Mucosa of stomach (tissue), 1 donor: ENCODE results near the gene ACAP2.
"Not testable (repeated sequence)": the region's sequence is repeated elsewhere in the genome, so short reads cannot be mapped to it uniquely, and the experiment has no call there.

Experiments
- H3K27me3 ChIP-seq: one replicate; pipeline ENCODE4 v1.7.0; 2013; ENCODE audit warnings: mild to moderate bottlenecking, low read length; ENCODE audit not compliant: control insufficient read depth, insufficient read depth
- H3K36me3 ChIP-seq: one replicate; pipeline ENCODE4 v1.7.0; 2013; ENCODE audit warnings: low read length; ENCODE audit not compliant: control insufficient read depth, insufficient read depth
- H3K4me1 ChIP-seq: one replicate; pipeline ENCODE4 v1.7.0; 2013; ENCODE audit warnings: mild to moderate bottlenecking, low read length; ENCODE audit not compliant: control insufficient read depth, insufficient read depth
- H3K4me3 ChIP-seq: one replicate; pipeline ENCODE4 v1.7.0; 2013; ENCODE audit warnings: low read length
- H3K9ac ChIP-seq: one replicate; pipeline ENCODE4 v1.7.0; 2013; ENCODE audit warnings: mild to moderate bottlenecking, low read length, moderate library complexity
- H3K9me3 ChIP-seq: one replicate; pipeline ENCODE4 v1.7.0; 2013; ENCODE audit warnings: mild to moderate bottlenecking, low read length, moderate library complexity; ENCODE audit not compliant: control insufficient read depth
- donor health status: Pancreatic carcinoma.

Gene ACAP2

DNA sequence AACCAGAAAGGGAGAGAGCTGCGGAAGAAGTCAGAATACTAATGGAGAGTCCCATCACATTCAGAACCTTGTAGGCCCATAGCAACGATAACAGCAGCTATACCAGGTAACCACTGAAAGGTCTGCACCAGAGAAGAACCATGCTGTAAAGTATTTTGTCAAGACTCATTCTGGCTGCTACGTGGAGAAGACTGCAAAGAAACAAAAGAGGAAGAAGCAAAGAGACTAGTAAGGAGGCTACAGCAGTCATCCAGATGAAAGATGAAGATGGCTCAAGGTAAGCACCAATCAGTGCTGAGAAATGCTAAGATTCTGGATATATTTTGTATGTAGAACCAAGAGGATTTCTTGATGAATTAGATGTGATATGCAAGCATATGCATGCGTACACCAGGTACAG, 39.6 kb downstream of the ACAP2 start:
- Histone ChIP-seq H3K9me3 (no peaks in the 10 kb centered on the region), H3K9ac (no peak overlapping the region), H3K4me1 (peaks cover 8% of the 10 kb centered on the region), H3K27me3 (no peaks in the 10 kb centered on the region), H3K36me3 (no peaks in the 10 kb centered on the region), H3K4me3 (no peak overlapping the region)

DNA sequence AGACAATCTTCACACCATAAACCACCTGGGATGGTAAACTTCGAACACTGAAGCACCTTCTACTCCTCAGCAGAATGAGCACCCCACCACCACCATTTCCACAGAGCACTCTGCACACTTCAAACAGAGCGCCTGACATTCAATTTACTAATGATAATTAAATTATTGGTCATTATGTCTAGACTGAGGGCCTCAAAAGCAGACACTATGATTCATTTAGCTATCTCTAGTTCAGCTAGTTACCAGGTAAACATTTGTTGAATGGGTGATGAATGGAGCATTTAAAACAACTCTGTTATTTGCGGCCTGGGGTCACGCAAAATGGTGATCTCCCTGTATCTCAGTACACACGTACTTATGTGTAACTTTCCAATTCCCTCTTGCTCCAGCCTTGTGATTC, 40.9 kb downstream of the ACAP2 start:
- Histone ChIP-seq H3K4me3 (no peak overlapping the region), H3K36me3 (no peaks in the 10 kb centered on the region), H3K9ac (no peak overlapping the region), H3K4me1 (peaks cover 16% of the 10 kb centered on the region), H3K9me3 (no peaks in the 10 kb centered on the region), H3K27me3 (no peaks in the 10 kb centered on the region)

DNA sequence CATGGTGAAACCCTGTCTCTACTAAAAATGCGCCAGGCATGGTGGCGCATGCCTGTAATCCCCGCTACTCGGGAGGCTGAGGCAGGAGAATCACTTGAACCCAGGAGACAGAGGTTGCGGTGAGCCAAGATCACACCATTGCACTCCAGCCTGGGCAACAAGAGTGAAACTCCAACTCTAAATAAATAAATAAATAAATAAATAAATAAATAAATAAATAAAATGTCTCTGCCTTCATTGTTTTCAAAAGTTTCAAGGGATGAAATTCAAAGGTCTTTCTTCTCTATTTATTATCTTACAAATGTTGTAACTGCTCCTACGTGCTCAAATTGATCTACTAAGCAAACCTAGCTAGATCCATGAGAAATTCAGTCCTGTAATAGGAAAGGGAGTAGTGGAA, 44.4 kb downstream of the ACAP2 start:
- not testable (repeated sequence) for H3K36me3 ChIP-seq, H3K9me3 ChIP-seq, H3K4me3 ChIP-seq, H3K9ac ChIP-seq, H3K27me3 ChIP-seq
- H3K4me1 ChIP-seq, result peaks cover 16% of the 10 kb centered on the region

DNA sequence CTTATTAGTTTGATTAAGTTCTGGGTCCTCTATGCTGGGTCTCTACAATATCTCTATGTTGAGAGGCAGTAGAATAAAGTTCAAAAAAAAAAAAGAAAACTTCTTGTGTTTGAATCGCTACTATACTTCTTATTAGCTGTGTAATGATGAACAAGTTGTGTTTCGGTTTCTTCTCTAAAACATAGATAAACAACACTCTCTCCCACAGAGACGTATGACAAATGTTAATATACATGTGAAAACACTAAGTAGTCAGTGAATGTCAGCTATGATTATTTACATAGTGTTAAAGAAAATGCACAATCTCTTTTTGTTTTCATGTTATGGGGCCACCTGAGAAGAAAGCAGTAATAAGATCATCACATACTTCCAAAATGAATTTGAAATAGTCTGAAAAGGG, 45.3 kb downstream of the ACAP2 start:
- no peaks in the 10 kb centered on the region for H3K36me3 ChIP-seq
- no peaks in the 10 kb centered on the region for H3K9me3 ChIP-seq
- H3K4me1 ChIP-seq, result peaks cover 16% of the 10 kb centered on the region
- H3K4me3 ChIP-seq, result no peak overlapping the region
- no peak overlapping the region for H3K9ac ChIP-seq
- H3K27me3 ChIP-seq, result no peaks in the 10 kb centered on the region

DNA sequence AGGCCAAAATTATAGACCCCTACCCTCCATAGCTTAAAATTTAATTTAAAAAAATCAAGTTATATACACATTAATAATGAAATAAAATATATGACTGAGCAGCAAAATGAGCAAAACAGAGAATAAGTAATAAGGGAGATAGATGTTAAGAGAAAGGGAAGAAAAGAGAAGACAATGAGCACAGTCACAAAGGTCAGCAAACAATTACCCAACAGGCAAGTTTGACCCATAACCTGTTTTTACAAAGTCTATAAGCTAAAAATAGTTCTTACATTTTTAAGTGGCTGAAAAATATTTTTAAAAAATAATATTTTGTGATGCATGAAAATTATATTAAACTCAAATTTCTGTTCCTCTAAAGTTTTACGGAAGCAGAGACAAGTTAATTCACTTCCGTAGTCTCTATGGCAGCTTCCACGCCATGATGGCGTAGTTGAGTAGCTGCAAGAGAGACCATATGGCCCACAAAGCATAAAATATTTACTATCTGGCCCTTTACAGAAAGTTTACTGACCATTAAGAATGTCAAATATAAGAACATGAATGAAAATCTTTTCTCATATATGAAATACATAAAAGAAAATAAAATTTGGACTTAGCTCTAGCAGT, 47.5 kb downstream of the ACAP2 start:
- Histone ChIP-seq H3K36me3 (no peaks in the 10 kb centered on the region), H3K4me3 (no peak overlapping the region)

DNA sequence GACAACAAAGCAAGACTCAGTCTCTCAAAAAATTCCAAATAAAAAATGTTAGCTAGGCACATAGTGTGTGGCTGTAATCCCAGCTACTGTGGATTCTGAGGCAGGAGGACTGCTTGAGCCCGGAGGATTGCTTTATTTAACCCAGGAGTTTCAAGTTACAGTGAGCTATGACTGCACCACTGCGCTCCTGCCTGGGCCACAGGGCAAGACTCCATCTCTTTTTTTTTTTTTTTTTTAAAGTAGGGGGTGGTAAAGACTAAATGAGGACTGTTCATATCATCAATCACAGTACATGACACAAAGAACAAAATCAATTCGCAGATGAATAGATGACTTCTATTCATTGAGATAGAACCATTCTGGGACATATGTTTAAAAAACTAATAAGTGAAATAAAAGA, 48.1 kb downstream of the ACAP2 start:
- Histone ChIP-seq H3K36me3 (no peaks in the 10 kb centered on the region), H3K9me3 (no peaks in the 10 kb centered on the region), H3K9ac (no peak overlapping the region), H3K4me3 (no peak overlapping the region), H3K4me1 (peaks cover 7% of the 10 kb centered on the region), H3K27me3 (no peaks in the 10 kb centered on the region)

More for the DNA sequence above, 47.5 kb downstream of the ACAP2 start:
- Histone ChIP-seq H3K9ac (no peak overlapping the region), H3K27me3 (no peaks in the 10 kb centered on the region), H3K4me1 (peaks cover 7% of the 10 kb centered on the region), H3K9me3 (no peaks in the 10 kb centered on the region)

DNA sequence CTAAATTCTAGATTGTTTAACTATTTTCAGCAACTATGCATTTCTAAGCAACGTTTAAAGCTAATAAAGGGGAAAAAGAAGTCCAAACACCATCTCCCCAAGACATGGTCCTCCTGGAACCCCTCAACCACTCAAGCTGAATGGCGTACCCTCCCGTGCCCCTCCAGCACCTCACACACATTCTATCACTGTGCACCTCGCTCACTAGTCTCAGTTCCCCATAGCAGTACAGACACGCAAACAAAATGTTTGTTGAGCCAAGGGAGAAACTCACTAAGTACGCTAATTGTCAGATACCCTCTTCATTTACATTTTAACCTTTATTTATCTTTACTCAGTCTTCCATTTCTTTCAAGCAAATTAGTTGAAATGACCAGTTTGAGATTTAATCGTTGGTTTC, 48.8 kb downstream of the ACAP2 start:
- Histone ChIP-seq H3K9me3 (no peaks in the 10 kb centered on the region), H3K4me3 (no peak overlapping the region), H3K9ac (no peak overlapping the region), H3K4me1 (peaks cover 7% of the 10 kb centered on the region), H3K36me3 (no peaks in the 10 kb centered on the region), H3K27me3 (no peaks in the 10 kb centered on the region)

DNA sequence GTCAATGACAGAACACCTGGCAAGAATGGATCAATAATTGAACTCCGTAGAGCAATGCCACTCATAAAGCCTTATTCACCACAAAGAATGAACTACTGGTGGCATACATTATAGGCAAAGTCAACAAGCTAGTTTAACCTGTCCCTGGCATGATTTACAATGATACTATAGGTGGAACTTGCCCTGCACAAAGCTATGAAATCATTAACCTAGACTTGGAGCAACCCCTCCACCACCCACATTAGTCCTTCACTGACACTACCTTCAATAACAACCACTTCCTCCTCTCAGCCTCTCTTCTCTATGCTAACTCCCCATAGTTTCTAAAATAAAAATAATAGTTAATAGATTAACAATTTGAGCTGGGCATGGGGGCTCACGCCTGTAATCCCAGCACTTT, 54.4 kb downstream of the ACAP2 start:
- H3K27me3 ChIP-seq, result no peaks in the 10 kb centered on the region
- no peaks in the 10 kb centered on the region for H3K36me3 ChIP-seq
- H3K9me3 ChIP-seq, result no peaks in the 10 kb centered on the region
- no peak overlapping the region for H3K4me3 ChIP-seq
- peaks cover 8% of the 10 kb centered on the region for H3K4me1 ChIP-seq
- no peak overlapping the region for H3K9ac ChIP-seq

DNA sequence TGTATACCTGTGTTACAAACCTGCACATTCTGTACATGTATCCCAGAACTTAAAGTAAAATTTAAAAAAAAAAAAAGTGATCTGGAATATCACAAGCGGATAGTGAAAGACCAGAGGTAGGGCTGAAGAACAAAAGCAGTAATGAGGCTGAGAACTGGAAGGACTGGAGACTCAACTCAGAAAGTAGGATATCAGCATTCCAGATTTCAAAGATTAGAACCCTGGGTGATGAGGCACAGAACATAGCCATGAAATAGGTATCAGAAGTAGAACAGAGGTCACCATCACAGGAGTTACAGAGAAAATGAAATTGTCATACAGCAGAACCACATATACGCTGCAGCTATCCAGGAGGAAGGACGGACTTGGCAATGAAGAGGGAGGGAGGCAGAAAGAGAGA, 56.1 kb downstream of the ACAP2 start:
- Histone ChIP-seq H3K36me3 (no peaks in the 10 kb centered on the region), H3K9ac (no peak overlapping the region), H3K27me3 (no peaks in the 10 kb centered on the region), H3K9me3 (no peaks in the 10 kb centered on the region), H3K4me1 (peaks cover 8% of the 10 kb centered on the region), H3K4me3 (no peak overlapping the region)

DNA sequence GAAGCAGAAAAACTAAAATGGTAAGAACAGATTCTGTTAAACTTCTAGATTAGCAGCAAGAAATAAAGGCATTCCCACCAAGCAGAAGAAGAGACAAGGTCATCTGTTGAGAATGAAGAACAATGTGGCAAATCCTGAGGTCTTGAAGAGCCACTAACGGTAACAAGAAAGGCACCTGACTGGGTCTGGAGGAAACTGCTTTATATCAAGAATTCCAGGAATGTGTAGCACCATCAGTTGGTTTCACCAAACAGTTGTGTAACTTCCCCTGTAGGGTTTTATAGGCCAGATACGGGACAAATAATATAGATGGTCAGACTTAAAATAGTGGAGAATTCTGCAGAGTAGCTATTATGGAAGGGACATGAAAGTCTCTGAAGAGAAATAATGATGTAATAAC, 57.3 kb downstream of the ACAP2 start:
- H3K9ac ChIP-seq, result no peak overlapping the region
- peaks cover 8% of the 10 kb centered on the region for H3K4me1 ChIP-seq
- no peaks in the 10 kb centered on the region for H3K36me3 ChIP-seq
- H3K27me3 ChIP-seq, result no peaks in the 10 kb centered on the region
- H3K9me3 ChIP-seq, result no peaks in the 10 kb centered on the region
- no peak overlapping the region for H3K4me3 ChIP-seq

DNA sequence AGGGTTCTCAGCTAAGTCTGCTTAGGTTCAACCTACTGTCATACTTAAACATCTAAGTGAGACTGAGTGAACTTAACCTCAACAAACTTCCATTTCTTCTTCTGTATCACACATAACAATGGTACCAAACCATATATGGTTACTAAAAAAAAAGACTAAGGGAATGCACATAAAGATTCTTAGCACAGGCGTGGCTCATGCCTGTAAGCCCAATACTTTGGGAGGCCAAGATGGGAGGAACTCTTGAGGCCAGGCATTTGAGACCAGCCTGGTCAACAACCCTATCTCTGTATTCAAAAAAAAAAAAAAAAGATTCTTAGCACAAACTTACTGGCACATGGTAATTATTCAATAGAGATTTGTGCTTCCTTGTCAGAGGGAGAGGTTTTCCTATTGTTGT, 57.9 kb downstream of the ACAP2 start:
- H3K9me3 ChIP-seq, result no peaks in the 10 kb centered on the region
- H3K27me3 ChIP-seq, result no peaks in the 10 kb centered on the region
- H3K4me3 ChIP-seq, result no peak overlapping the region
- H3K9ac ChIP-seq, result no peak overlapping the region
- H3K36me3 ChIP-seq, result no peaks in the 10 kb centered on the region
- H3K4me1 ChIP-seq, result peaks cover 8% of the 10 kb centered on the region

DNA sequence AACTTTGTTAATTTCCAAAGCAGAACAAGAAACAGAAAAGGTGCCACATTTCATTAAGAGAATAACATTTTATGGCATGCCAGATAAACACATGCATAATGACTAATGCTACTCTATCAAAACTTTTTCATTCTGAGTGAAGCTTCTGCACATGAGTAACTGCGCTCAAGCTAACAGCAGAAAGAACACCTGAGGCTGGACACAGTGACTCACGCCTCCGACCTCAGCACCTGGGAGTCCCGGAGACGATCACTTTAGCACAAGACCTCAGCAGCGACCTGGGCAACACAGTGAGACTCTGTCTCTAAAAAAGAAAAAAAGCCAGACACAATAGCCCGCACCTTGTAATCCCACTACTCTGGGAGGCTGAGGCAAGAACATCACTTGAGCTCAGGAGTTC, 70.6 kb downstream of the ACAP2 start:
- H3K36me3 ChIP-seq, result no peaks in the 10 kb centered on the region
- no peaks in the 10 kb centered on the region for H3K27me3 ChIP-seq
- no peaks in the 10 kb centered on the region for H3K4me1 ChIP-seq
- no peak overlapping the region for H3K4me3 ChIP-seq
- no peak overlapping the region for H3K9ac ChIP-seq
- no peaks in the 10 kb centered on the region for H3K9me3 ChIP-seq
